GM12801 (cell line): Measurements from ENCODE around the gene TMEM131.

Source experiments
- CTCF ChIP-seq: IDR thresholded peaks from one replicate; pipeline ENCODE4 v1.5.1; 2011; ENCODE audit warnings: control low read depth; ENCODE audit not compliant: insufficient read length; ENCODE audit errors: extremely low read depth

TMEM131 gene

GRCh38 chr2:97900806-97901205 lies 94.9 kb downstream of the TMEM131 start:
- no peak for TF ChIP-seq CTCF

- no peak for TF ChIP-seq CTCF
These were observed 104.1 kb downstream of the TMEM131 start for GRCh38 chr2:97891611-97892010.

- TF ChIP-seq CTCF: no peak
These were observed 106.6 kb downstream of the TMEM131 start for GRCh38 chr2:97889156-97889555.

GRCh38 chr2:97885841-97886240 lies 109.9 kb downstream of the TMEM131 start:
- TF ChIP-seq CTCF: no peak

- no peak for TF ChIP-seq CTCF
These were observed 115.4 kb downstream of the TMEM131 start for GRCh38 chr2:97880334-97880733.

- TF ChIP-seq CTCF: no peak
These were observed 116.9 kb downstream of the TMEM131 start for GRCh38 chr2:97878865-97879264.

- TF ChIP-seq CTCF: no peak
These were observed 124.5 kb downstream of the TMEM131 start for GRCh38 chr2:97871096-97871780.
